Memory B cell (primary cell): ENCODE measurements around the gene PSG7.
"Not testable (repeated sequence)": the region's sequence is repeated elsewhere in the genome, so short reads cannot be mapped to it uniquely, and the experiment has no call there.

ENCODE experiments used
- ATAC-seq: fragments of 150-1000 bp; cut with Tn5 transposase; 2 replicates; pipeline ENCODE4 v1.10.0; 2021; ENCODE audit warnings: low read depth, mild to moderate bottlenecking, moderate library complexity
- DNase-seq, 2 donors: peaks; one replicate each; pipeline ENCODE4 v3.0.0; 2022; ENCODE audit warnings: low spot score in 2 of 2
- H3K27ac Mint-ChIP-seq: one replicate; pipeline ENCODE4 v1.8.0; 2022; ENCODE audit warnings: mild to moderate bottlenecking, moderate library complexity, mixed read lengths
- H3K27me3 Mint-ChIP-seq: one replicate; pipeline ENCODE4 v1.8.0; 2022; ENCODE audit warnings: mixed read lengths
- H3K36me3 Mint-ChIP-seq: one replicate; pipeline ENCODE4 v1.8.0; 2022; ENCODE audit warnings: mild to moderate bottlenecking, mixed read lengths
- H3K4me1 Mint-ChIP-seq: one replicate; pipeline ENCODE4 v1.8.0; 2022; ENCODE audit warnings: mixed read lengths
- H3K4me3 Mint-ChIP-seq: one replicate; pipeline ENCODE4 v1.8.0; 2022; ENCODE audit warnings: mild to moderate bottlenecking, moderate library complexity, mixed read lengths
- H3K9me3 Mint-ChIP-seq: one replicate; pipeline ENCODE4 v1.8.0; 2022; ENCODE audit warnings: mixed read lengths

PSG7 gene

DNA sequence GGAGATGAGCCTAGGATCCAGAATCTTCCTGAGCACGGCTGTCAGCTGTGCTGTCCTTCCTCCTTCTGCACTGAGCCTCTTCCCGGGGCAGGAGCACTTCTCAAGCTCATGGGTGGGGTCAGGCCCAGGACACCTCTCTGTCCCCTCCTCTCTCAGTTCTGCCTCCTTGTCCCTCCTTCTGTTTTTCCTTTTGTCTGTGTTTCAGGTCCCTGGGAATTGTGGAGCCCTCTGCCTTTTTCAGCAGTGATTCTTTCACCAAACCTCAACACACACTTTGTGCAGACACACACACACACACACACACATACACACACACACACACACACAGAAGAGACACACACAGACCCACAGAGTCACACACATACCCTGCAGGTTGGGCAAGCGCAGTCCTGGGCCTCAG lies at the start of gene PSG7:
Gene PSG7 (minus strand): TSS at position 101 of the 400 bp plus-strand sequence. CDS start 131 bp downstream, outside the sequence.
- not testable (repeated sequence) for H3K36me3 Mint-ChIP-seq, ATAC-seq, H3K4me3 Mint-ChIP-seq, DNase-seq, H3K27ac Mint-ChIP-seq, H3K4me1 Mint-ChIP-seq, H3K9me3 Mint-ChIP-seq, H3K27me3 Mint-ChIP-seq

GRCh38 chr19:42985588-42985987 lies 48.6 kb upstream of the PSG7 start:
- Mint-ChIP-seq H3K4me3 (no peak overlapping the region), H3K4me1 (no peaks in the 10 kb centered on the region), H3K27me3 (peaks cover 7% of the 10 kb centered on the region), H3K36me3 (peaks cover 3% of the 10 kb centered on the region), H3K9me3 (peaks cover 11% of the 10 kb centered on the region), H3K27ac (no peak overlapping the region)
- no peak for ATAC-seq
- no peak for DNase-seq

DNA sequence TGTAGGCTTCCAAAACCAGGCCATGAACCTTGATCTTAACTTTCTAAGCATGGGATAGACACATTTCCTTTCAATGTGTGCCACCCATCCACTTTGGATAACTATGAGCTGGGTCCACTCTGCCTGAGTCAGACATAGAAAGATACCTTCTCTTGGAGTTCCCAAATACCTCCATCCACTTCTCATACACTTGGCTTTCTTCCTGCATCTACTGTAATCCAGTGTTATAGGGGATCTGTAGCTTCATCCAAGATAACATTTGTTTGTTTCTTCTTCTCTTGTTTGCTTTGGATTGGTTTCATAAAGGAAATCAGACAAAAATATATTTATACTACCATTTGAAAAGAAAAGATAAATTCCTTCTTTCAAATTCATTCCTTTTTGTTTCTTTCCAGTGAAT lies 45.1 kb upstream of the PSG7 start:
- H3K9me3 Mint-ChIP-seq: peaks cover 15% of the 10 kb centered on the region
- H3K27ac Mint-ChIP-seq, DNase-seq, H3K4me3 Mint-ChIP-seq, H3K36me3 Mint-ChIP-seq, ATAC-seq, H3K4me1 Mint-ChIP-seq, H3K27me3 Mint-ChIP-seq: not testable (repeated sequence)

- not testable (repeated sequence) for H3K4me1 Mint-ChIP-seq, H3K27ac Mint-ChIP-seq, DNase-seq, H3K36me3 Mint-ChIP-seq, H3K4me3 Mint-ChIP-seq, H3K27me3 Mint-ChIP-seq, H3K9me3 Mint-ChIP-seq, ATAC-seq
These were observed 34.4 kb upstream of the PSG7 start for GRCh38 chr19:42971451-42971850.

DNA sequence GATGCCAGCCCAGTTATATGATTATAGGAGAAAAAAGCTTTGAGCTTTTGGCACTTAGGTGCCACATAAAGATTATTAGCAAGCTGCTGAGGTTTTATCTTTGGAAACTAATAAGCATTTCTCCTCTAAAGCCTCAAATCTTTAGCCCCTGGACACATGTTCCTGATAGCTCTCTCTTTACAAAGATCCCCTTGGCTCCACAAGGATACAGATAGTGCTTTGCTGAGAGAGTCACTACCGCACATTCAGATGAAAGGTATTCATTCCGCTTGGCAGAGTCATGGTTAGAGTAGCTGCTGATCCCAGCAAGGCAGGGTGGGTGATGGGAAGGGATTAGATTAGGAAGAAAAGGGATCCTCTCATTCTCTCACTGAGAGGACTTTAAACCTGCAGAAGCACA lies 28.2 kb upstream of the PSG7 start:
- ATAC-seq: no peak
- DNase-seq: no peak
- Mint-ChIP-seq H3K4me3 (no peak overlapping the region), H3K9me3 (peaks cover 1% of the 10 kb centered on the region), H3K4me1 (no peaks in the 10 kb centered on the region), H3K27me3 (no peaks in the 10 kb centered on the region), H3K36me3 (no peaks in the 10 kb centered on the region), H3K27ac (no peak overlapping the region)

GRCh38 chr19:42961119-42961518 lies 24.1 kb upstream of the PSG7 start:
- ATAC-seq (no peak), DNase-seq (no peak)
- Mint-ChIP-seq H3K9me3 (peaks cover 5% of the 10 kb centered on the region), H3K36me3 (no peaks in the 10 kb centered on the region), H3K27ac (no peak overlapping the region), H3K27me3 (no peaks in the 10 kb centered on the region), H3K4me3 (no peak overlapping the region), H3K4me1 (no peaks in the 10 kb centered on the region)

- not testable (repeated sequence) for H3K4me1 Mint-ChIP-seq, H3K27ac Mint-ChIP-seq, H3K27me3 Mint-ChIP-seq, DNase-seq, H3K4me3 Mint-ChIP-seq, H3K36me3 Mint-ChIP-seq, ATAC-seq, H3K9me3 Mint-ChIP-seq
These were observed 15.1 kb upstream of the PSG7 start for GRCh38 chr19:42952126-42952525.

- not testable (repeated sequence) for H3K9me3 Mint-ChIP-seq, H3K27ac Mint-ChIP-seq, DNase-seq, H3K4me1 Mint-ChIP-seq, ATAC-seq, H3K4me3 Mint-ChIP-seq, H3K27me3 Mint-ChIP-seq, H3K36me3 Mint-ChIP-seq
These were observed 14.5 kb upstream of the PSG7 start for GRCh38 chr19:42951476-42951875.

- DNase-seq: no peak
These were observed 5.3 kb upstream of the PSG7 start for GRCh38 chr19:42942187-42942789.

DNA sequence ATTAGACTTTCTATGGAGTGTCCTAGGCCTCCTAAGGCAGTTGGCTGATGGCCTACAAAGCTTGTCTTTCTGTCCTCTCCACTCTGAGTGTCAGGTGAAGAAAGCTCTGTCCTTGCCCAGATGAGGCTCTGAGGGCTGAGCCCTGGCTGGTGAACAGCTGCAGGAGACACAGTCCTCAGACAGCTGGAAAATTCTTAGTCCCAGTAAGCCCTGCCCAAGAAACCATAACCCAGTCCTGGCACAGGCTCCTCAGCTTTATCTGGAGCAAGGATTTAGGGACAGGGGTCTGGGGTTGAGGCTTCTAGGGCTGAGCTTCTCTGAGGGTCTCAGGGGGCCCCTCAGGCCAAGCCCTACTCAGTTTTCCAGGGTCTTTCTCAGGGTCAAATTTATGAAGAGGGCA lies 2.3 kb downstream of the PSG7 start:
- H3K27me3 Mint-ChIP-seq, H3K4me1 Mint-ChIP-seq, H3K4me3 Mint-ChIP-seq, ATAC-seq, H3K27ac Mint-ChIP-seq, H3K9me3 Mint-ChIP-seq, DNase-seq, H3K36me3 Mint-ChIP-seq: not testable (repeated sequence)

More at GRCh38 chr19:42942187-42942789, 5.3 kb upstream of the PSG7 start:
- no peaks in the 10 kb centered on the region for H3K4me1 Mint-ChIP-seq
- ATAC-seq: no peak
- no peak overlapping the region for H3K27ac Mint-ChIP-seq
- no peaks in the 10 kb centered on the region for H3K36me3 Mint-ChIP-seq
- peaks cover 11% of the 10 kb centered on the region for H3K27me3 Mint-ChIP-seq
- H3K9me3 Mint-ChIP-seq: peaks cover 2% of the 10 kb centered on the region
- no peak overlapping the region for H3K4me3 Mint-ChIP-seq

DNA sequence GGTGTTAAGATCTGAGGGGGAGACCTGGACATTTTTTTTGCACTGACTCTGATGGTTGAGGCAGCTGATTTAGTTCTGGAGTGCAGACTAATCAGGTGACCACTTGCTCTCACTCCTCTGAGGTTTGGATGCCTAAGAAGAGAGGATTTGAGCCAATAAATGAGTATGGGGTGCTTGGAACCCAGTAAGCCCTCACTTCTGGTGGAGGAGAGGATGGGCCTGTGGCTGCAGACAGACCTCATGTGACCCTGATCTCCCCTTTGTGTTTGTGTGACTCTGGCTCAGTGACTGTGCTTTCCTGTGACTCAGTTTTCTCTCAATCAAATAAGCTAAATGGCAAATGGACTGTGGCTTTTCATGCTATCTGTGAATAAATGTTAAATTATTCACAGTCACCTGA lies 2.8 kb downstream of the PSG7 start:
- not testable (repeated sequence) for H3K9me3 Mint-ChIP-seq, DNase-seq, H3K27ac Mint-ChIP-seq, H3K36me3 Mint-ChIP-seq, H3K4me3 Mint-ChIP-seq, ATAC-seq, H3K27me3 Mint-ChIP-seq, H3K4me1 Mint-ChIP-seq

- not testable (repeated sequence) for DNase-seq, ATAC-seq
These were observed 3.6 kb downstream of the PSG7 start for GRCh38 chr19:42933412-42933811.

DNA sequence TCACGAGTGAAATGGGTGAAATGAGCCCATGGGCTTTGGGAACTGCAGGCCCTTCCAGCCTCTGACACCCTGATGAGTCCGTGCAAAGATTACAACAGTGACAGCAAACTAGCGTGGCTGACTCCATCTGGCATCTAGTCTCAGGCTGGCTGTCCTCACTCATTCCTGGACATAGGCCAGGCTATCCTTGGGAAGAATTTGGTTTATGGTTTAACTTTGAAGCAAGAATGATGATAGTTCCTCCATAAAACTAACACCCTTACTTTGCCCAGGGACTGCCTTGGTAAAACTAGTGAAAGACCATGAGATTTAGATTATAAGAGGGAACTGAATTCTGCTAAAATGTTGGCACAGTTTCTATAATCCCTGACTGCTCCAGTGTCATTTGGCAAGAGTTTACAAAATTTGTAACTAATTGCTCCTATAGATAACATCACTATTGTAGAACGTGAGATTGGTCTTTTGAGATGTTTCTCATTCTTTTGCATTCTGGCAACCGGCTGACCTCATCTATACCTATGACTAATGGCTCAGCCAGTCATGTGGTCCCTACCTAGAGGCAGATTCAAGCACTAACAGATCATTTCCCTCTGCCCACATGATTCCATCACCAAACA lies 4.4 kb downstream of the PSG7 start:
- H3K4me1 Mint-ChIP-seq, H3K27ac Mint-ChIP-seq, H3K4me3 Mint-ChIP-seq, H3K36me3 Mint-ChIP-seq, H3K9me3 Mint-ChIP-seq, H3K27me3 Mint-ChIP-seq, DNase-seq, ATAC-seq: not testable (repeated sequence)

More at GRCh38 chr19:42933412-42933811, 3.6 kb downstream of the PSG7 start:
- H3K4me3 Mint-ChIP-seq, H3K27ac Mint-ChIP-seq, H3K4me1 Mint-ChIP-seq, H3K36me3 Mint-ChIP-seq, H3K9me3 Mint-ChIP-seq, H3K27me3 Mint-ChIP-seq: not testable (repeated sequence)

GRCh38 chr19:42930214-42930613 lies 6.8 kb downstream of the PSG7 start:
- H3K27me3 Mint-ChIP-seq, H3K9me3 Mint-ChIP-seq, H3K27ac Mint-ChIP-seq, ATAC-seq, H3K36me3 Mint-ChIP-seq, H3K4me1 Mint-ChIP-seq, H3K4me3 Mint-ChIP-seq, DNase-seq: not testable (repeated sequence)

DNA sequence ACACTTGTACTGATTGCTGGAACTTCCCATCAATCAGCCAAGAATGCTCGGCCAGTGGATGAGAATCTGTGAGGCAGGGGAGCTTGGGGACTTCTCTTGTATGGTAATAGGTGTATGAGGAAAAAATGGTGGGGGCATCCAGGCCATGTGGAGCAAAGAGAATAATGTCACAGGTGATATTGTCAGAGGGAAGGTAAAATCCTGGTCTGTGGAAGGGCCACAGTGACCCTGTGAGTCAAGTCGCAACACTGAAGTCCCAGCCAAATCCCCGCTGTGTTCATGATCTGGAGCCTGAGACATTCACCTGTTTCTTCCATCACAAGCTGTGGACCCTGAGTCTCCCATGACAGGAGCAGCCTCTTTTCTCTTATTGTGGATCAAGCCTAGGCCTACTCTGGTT lies 8.1 kb downstream of the PSG7 start:
- Mint-ChIP-seq H3K4me1 (no peaks in the 10 kb centered on the region), H3K27me3 (no peaks in the 10 kb centered on the region), H3K4me3 (no peak overlapping the region), H3K9me3 (no peaks in the 10 kb centered on the region), H3K36me3 (no peaks in the 10 kb centered on the region), H3K27ac (no peak overlapping the region)
- DNase-seq (no peak), ATAC-seq (no peak)
